Subcutaneous abdominal adipose tissue (tissue), 5 donors: ENCODE measurements around the gene CCDC97.
A peak's percentile ranks its signal among the peaks of the same experiment; 100 is the strongest.

Experiments
- H3K27ac ChIP-seq: one replicate; pipeline ENCODE4 v1.7.0; 2013; ENCODE audit warnings: low read depth, mild to moderate bottlenecking, inconsistent platforms, low read length, moderate library complexity
- H3K27me3 ChIP-seq, 5 donors: one replicate each; pipeline ENCODE4 v1.7.0; 2013; ENCODE audit warnings: low read length in 5 of 5, inconsistent platforms in 1 of 5; ENCODE audit not compliant: control insufficient read depth in 5 of 5, insufficient read depth in 4 of 5
- H3K36me3 ChIP-seq, 5 donors: one replicate each; pipeline ENCODE4 v1.7.0; 2013; ENCODE audit warnings: low read length in 5 of 5; ENCODE audit not compliant: control insufficient read depth in 5 of 5, insufficient read depth in 5 of 5
- H3K4me1 ChIP-seq, 5 donors: one replicate each; pipeline ENCODE4 v1.7.0; 2013; ENCODE audit warnings: low read length in 5 of 5, mild to moderate bottlenecking in 3 of 5, moderate library complexity in 1 of 5; ENCODE audit not compliant: control insufficient read depth in 5 of 5, insufficient read depth in 5 of 5
- H3K4me3 ChIP-seq, 5 donors: one replicate each; pipeline ENCODE4 v1.7.0; 2013; ENCODE audit warnings: low read length in 5 of 5, low read depth in 1 of 5
- H3K9ac ChIP-seq, 5 donors: one replicate each; pipeline ENCODE4 v1.7.0; 2013; ENCODE audit warnings: low read length in 5 of 5, mild to moderate bottlenecking in 4 of 5, moderate library complexity in 3 of 5
- H3K9me3 ChIP-seq, 5 donors: one replicate each; pipeline ENCODE4 v1.7.0; 2013; ENCODE audit warnings: low read length in 5 of 5; ENCODE audit not compliant: control insufficient read depth in 5 of 5
- donor health status: healthy.
- donor health status: healthy.
- donor health status: healthy.
- donor health status: healthy.
- donor health status: healthy.

Gene CCDC97

DNA sequence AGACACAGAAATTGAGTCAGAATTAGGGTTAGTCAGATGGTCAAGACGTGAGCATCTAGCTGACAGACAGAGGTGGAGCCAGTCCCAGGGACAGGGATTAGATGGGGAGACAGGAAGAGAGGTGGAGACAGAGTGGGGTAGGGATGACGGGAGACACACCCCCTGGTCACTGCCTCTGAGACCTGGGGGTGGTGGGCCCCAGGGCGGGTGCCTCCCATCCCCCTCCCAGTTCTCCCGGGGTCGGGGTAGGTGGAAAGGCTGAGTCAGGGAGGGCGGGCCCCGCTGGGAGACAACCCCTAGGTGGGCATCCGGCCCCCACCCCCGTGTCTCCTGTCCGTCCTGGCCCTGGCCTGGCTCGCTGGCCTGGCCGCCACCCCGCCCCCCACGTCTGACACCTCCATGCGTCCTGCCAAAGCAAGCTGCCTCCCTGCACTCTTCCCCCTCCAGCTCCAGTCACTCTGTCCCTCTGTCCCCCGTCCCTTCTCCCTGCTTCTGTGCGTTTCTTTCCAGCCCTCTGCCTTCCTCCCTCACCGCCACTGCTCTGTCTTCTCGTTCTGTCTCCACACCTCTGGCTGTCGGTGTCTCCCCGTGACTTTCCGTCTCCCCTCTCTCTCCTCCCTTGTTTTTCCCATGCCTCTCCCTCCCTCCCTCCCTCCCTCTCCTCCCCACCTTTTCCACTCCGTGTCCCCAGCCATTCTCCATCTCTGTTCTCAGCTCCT is 15.1 kb downstream of the CCDC97 start:
- Histone ChIP-seq H3K9me3 (no peaks in the 10 kb centered on the region), H3K36me3 (peaks cover 0 to 34% (median 24%) of the 10 kb centered on the region in 5 donors), H3K27ac (peak overlapping the region; percentile 84), H3K4me3 (peak overlapping the region in 4 of 5 donors; percentile 39 to 55 (median 50)), H3K4me1 (peaks cover 20 to 92% (median 75%) of the 10 kb centered on the region in 5 donors), H3K27me3 (peaks cover 6 to 20% (median 9%) of the 10 kb centered on the region in 5 donors), H3K9ac (peak overlapping the region in 1 of 5 donors; percentile 68)

DNA sequence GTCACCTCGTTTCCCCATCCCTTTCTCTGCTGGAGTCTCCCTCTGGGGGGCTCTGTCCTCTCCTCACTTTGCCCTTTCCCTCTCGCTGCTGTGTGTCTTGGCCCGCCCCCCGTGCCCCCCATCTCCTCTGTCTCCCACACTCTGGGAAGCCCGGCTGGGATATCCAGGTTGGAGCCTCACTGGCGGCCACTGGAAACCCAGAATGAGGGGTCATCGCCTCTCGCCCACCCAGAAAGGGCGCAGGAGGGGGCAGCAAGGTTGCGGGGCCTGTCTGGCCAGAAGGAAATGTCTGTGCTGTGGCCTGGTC is 15.6 kb downstream of the CCDC97 start:
- Histone ChIP-seq H3K4me3 (peak overlapping the region in 3 of 5 donors; percentile 39 to 51 (median 50)), H3K27ac (peak overlapping the region; percentile 84), H3K9me3 (no peaks in the 10 kb centered on the region), H3K27me3 (peaks cover 6 to 20% (median 9%) of the 10 kb centered on the region in 5 donors), H3K9ac (peak overlapping the region in 1 of 5 donors; percentile 66), H3K36me3 (peaks cover 0 to 33% (median 24%) of the 10 kb centered on the region in 5 donors), H3K4me1 (peaks cover 20 to 92% (median 75%) of the 10 kb centered on the region in 5 donors)

GRCh38 chr19:41325947-41326706 is 16.2 kb downstream of the CCDC97 start:
- Histone ChIP-seq H3K27ac (peak overlapping the region; percentile 84), H3K9me3 (no peaks in the 10 kb centered on the region), H3K4me3 (peak overlapping the region in 3 of 5 donors; percentile 26 to 51 (median 50)), H3K27me3 (peaks cover 6 to 20% (median 9%) of the 10 kb centered on the region in 5 donors), H3K9ac (peak overlapping the region in 1 of 5 donors; percentile 66), H3K36me3 (peaks cover 0 to 32% (median 20%) of the 10 kb centered on the region in 5 donors), H3K4me1 (peaks cover 20 to 87% (median 75%) of the 10 kb centered on the region in 5 donors)

DNA sequence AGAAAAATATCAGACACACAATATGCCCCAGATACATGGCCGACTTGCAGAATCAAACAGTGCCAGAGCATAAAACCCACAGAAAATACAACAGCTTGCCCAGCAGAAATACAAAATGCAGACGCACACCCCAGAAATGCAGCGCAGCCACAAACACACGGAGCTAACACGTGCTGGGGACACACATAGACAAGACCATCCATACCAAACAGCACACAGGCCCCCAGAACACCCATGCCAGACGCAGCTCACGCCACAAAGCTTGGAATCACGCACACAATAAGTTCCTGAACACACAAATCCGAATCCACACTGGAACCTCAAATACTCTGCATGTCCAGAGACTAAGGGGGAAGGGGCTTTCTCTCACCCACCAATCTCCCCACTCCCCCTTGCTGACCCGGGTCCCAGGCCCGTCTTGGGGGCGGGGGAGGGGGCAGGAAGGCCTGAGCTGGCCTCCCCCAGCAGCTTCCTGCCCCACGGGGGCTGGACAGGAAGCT is 17.2 kb downstream of the CCDC97 start:
- Histone ChIP-seq H3K27me3 (peaks cover 6 to 20% (median 9%) of the 10 kb centered on the region in 5 donors), H3K4me3 (peak overlapping the region in 4 of 5 donors; percentile 51 to 57 (median 54)), H3K9me3 (no peaks in the 10 kb centered on the region), H3K27ac (peak overlapping the region; percentile 74), H3K9ac (peak overlapping the region in 1 of 5 donors; percentile 37), H3K4me1 (peaks cover 20 to 77% (median 66%) of the 10 kb centered on the region in 5 donors), H3K36me3 (peaks cover 0 to 41% (median 22%) of the 10 kb centered on the region in 5 donors)

- H3K9ac ChIP-seq, result peak overlapping the region in 2 of 5 donors; percentile 31 to 46
- H3K27me3 ChIP-seq, result peaks cover 6 to 20% (median 9%) of the 10 kb centered on the region in 5 donors
- H3K4me3 ChIP-seq, result peak overlapping the region; percentile 25 to 57 (median 54)
- H3K9me3 ChIP-seq, result no peaks in the 10 kb centered on the region
- H3K4me1 ChIP-seq, result peaks cover 20 to 72% (median 60%) of the 10 kb centered on the region in 5 donors
- peaks cover 0 to 40% (median 19%) of the 10 kb centered on the region in 5 donors for H3K36me3 ChIP-seq
- H3K27ac ChIP-seq, result peak overlapping the region; percentile 74
These were observed 17.7 kb downstream of the CCDC97 start for GRCh38 chr19:41327576-41328156.

DNA sequence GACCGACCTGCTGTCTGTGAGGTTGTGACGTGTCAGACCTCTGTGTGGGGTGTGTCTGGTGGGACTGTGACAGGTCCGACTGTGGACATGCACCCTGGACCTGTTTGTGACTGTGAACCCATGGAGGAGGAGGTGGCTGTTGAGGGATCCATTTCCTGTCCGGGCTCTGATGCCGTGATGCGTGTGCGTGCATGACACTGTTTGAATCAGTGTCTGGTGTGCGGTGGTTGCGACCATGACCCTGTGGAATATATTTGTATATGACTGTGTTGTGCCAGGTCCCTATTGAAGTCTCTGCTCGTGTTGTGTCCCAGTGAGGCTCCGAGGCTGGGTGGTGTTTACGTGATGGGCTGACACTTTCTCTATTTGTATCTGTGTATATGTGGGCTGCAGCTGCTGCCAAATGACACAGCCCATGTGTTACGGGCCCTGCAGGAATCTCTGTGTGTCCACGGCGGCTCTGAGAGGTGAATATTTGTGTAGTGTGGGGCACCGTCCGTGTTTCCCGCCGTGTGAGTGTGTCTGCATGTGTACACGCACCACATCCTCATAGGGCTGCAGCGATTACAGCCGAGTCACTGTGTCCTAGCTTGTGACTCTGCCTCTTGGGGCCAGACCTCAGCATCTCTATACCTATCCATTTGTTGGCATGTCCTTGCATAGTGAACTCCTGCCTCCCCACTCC is 18.3 kb downstream of the CCDC97 start:
- H3K9me3 ChIP-seq, result no peaks in the 10 kb centered on the region
- H3K4me3 ChIP-seq, result peak overlapping the region; percentile 25 to 57 (median 41)
- H3K27me3 ChIP-seq, result peaks cover 6 to 20% (median 9%) of the 10 kb centered on the region in 5 donors
- H3K4me1 ChIP-seq, result peaks cover 20 to 65% (median 54%) of the 10 kb centered on the region in 5 donors
- peak overlapping the region in 2 of 5 donors; percentile 31 to 46 for H3K9ac ChIP-seq
- peak overlapping the region; percentile 74 for H3K27ac ChIP-seq
- peaks cover 0 to 36% (median 17%) of the 10 kb centered on the region in 5 donors for H3K36me3 ChIP-seq

DNA sequence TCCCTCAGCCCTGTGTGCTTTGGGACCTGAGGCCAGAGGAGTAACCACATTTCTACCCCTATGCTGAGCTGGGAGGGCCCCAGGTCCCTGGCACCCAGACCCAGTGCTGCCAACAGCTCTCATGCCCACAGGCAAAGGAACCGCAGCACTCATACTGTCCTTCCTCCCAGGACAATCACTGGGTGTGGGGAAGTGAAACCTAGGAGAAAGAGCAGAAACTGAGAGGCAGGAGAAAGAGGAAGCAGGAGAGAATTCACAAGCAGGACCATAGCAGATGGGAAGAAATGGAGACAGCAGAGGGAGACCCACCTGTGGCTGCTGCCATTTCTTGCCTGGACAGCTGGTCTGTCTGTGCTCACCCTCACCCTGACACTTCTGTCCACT is 18.9 kb downstream of the CCDC97 start:
- Histone ChIP-seq H3K27ac (peak overlapping the region; percentile 74), H3K9me3 (no peaks in the 10 kb centered on the region), H3K4me1 (peaks cover 20 to 61% (median 49%) of the 10 kb centered on the region in 5 donors), H3K9ac (peak overlapping the region in 2 of 5 donors; percentile 46 to 48), H3K4me3 (peak overlapping the region in 1 of 5 donors; percentile 55), H3K27me3 (peaks cover 6 to 20% (median 9%) of the 10 kb centered on the region in 5 donors), H3K36me3 (peaks cover 0 to 36% (median 17%) of the 10 kb centered on the region in 5 donors)

GRCh38 chr19:41330481-41330880 is 20.5 kb downstream of the CCDC97 start:
- Histone ChIP-seq H3K27me3 (peaks cover 6 to 20% (median 9%) of the 10 kb centered on the region in 5 donors), H3K9me3 (no peaks in the 10 kb centered on the region), H3K4me3 (no peak overlapping the region), H3K9ac (no peak overlapping the region), H3K27ac (no peak overlapping the region), H3K36me3 (peaks cover 0 to 38% (median 19%) of the 10 kb centered on the region in 5 donors), H3K4me1 (peaks cover 11 to 57% (median 32%) of the 10 kb centered on the region in 5 donors)
